EL (cell line): Measurements from ENCODE around the gene PRKCG.
"Not testable (repeated sequence)": the region's sequence is repeated elsewhere in the genome, so short reads cannot be mapped to it uniquely, and the experiment has no call there.

Source experiments
- DNase-seq: peaks from one replicate; pipeline ENCODE4 v3.0.0-alpha.2; 2016

The PRKCG gene

GRCh38 chr19:53945441-53945840 is 63.4 kb downstream of the PRKCG start:
- DNase-seq = no peak

GRCh38 chr19:53945998-53946397 is 64.0 kb downstream of the PRKCG start:
- no peak for DNase-seq

GRCh38 chr19:53947624-53948023 is 65.6 kb downstream of the PRKCG start:
- DNase-seq = peak; percentile 25

DNA sequence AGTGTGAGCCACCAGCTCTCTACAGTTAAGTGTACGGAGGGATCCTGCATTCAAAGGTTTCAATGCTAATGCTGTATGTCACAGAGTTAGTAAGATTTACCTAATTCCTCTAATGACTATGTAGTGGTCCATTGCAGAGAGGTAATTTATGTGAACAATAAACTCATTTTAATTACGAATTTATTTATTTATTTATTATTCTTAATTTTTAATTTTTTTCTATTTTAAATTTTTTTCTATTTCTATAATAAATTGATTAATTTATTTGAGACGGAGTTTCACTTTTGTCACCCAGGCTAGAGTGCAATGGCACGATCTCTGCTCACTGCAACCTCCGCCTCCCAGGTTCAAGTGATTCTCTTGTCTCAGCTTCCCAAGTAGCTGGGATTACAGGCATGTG is 66.6 kb downstream of the PRKCG start:
- not testable (repeated sequence) for DNase-seq

GRCh38 chr19:53951436-53951835 is 69.4 kb downstream of the PRKCG start:
- DNase-seq = no peak

- no peak for DNase-seq
These were observed 70.0 kb downstream of the PRKCG start for GRCh38 chr19:53951947-53952346.

DNA sequence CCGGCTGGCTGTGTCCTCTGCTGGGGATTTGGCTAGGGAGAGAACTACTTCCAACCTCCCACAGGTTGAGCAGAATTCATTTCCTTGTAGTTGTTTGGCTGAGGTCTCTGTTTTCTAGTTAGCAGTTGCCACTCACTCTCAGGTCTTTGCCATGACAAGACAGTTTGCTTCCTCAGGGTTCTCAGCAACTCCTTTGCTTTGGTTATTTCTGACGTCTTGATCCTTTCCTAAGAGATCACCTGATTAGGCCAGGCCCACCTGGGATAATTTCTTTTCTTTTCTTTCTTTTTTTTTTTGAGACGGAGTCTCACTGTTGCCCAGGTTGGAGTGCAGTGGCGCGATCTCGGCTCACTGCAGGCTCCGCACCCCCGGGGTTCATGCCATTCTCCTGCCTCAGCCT is 71.4 kb downstream of the PRKCG start:
- no peak for DNase-seq
